Mesenchymal stem cell (in vitro differentiated cells and primary cell): Measurements from ENCODE around the gene CACNA1I.

Source experiments
- DNase-seq: peaks from one replicate; pipeline ENCODE4 v3.0.0-alpha.2; 2013
- H2AFZ ChIP-seq: one replicate; pipeline ENCODE4 v1.6.1; 2013; ENCODE audit warnings: low read depth, mild to moderate bottlenecking, control low read depth, inconsistent platforms, low read length, moderate library complexity
- H2AK5ac ChIP-seq: 2 replicates; pipeline ENCODE4 v1.6.1; 2013; ENCODE audit warnings: low read length, moderate library complexity, mild to moderate bottlenecking, inconsistent platforms; ENCODE audit not compliant: severe bottlenecking
- H2BK120ac ChIP-seq: one replicate; pipeline ENCODE4 v1.6.1; 2013; ENCODE audit warnings: low read depth, mild to moderate bottlenecking, inconsistent platforms, low read length, moderate library complexity
- H2BK12ac ChIP-seq, 2 experiments: one replicate each; pipeline ENCODE4 v1.6.1; 2013; ENCODE audit warnings: inconsistent platforms in 2 of 2, low read length in 2 of 2, mild to moderate bottlenecking in 2 of 2, moderate library complexity in 2 of 2, control low read depth in 1 of 2
- H2BK15ac ChIP-seq: one replicate; pipeline ENCODE4 v1.6.1; 2013; ENCODE audit warnings: mild to moderate bottlenecking, low read depth, inconsistent platforms; ENCODE audit not compliant: poor library complexity, severe bottlenecking
- H2BK5ac ChIP-seq: 2 replicates; pipeline ENCODE4 v1.6.1; 2013; ENCODE audit warnings: low read depth, mild to moderate bottlenecking, low read length, control low read depth, inconsistent platforms; ENCODE audit not compliant: poor library complexity, severe bottlenecking
- H3K14ac ChIP-seq, 2 experiments: one replicate each; pipeline ENCODE4 v1.6.1; 2013; ENCODE audit warnings: inconsistent platforms in 2 of 2, low read length in 2 of 2, control low read depth in 1 of 2, mild to moderate bottlenecking in 1 of 2, moderate library complexity in 1 of 2
- H3K18ac ChIP-seq, 2 experiments: one replicate each; pipeline ENCODE4 v1.6.1; 2013; ENCODE audit warnings: inconsistent platforms in 2 of 2, low read length in 2 of 2, control low read depth in 1 of 2, low read depth in 1 of 2, mild to moderate bottlenecking in 1 of 2
- H3K23ac ChIP-seq, 2 experiments: one replicate each; pipeline ENCODE4 v1.6.1; 2013; ENCODE audit warnings: inconsistent platforms in 2 of 2, low read length in 2 of 2, mild to moderate bottlenecking in 2 of 2, moderate library complexity in 2 of 2, control low read depth in 1 of 2
- H3K27ac ChIP-seq: 2 replicates; pipeline ENCODE4 v1.5.1; 2013; ENCODE audit warnings: mild to moderate bottlenecking, moderate library complexity, low read length, control low read depth, inconsistent platforms; ENCODE audit not compliant: poor library complexity, severe bottlenecking
- H3K27me3 ChIP-seq, 2 experiments: 2 replicates each; pipeline versions ENCODE4 v1.6.1 to v1.7.0; 2013; ENCODE audit warnings: low read length in 2 of 2, mild to moderate bottlenecking in 2 of 2, moderate library complexity in 2 of 2, control low read depth in 1 of 2, inconsistent platforms in 1 of 2; ENCODE audit not compliant: control insufficient read depth in 1 of 2, insufficient read depth in 1 of 2
- H3K36me3 ChIP-seq, 2 experiments: 2 replicates each; pipeline versions ENCODE4 v1.6.1 to v1.7.0; 2013; ENCODE audit warnings: low read length in 2 of 2, control low read depth in 1 of 2, inconsistent platforms in 1 of 2, low read depth in 1 of 2, mild to moderate bottlenecking in 1 of 2; ENCODE audit not compliant: insufficient read depth in 2 of 2, control insufficient read depth in 1 of 2
- H3K4ac ChIP-seq, 2 experiments: one replicate each; pipeline ENCODE4 v1.6.1; 2013; ENCODE audit warnings: inconsistent platforms in 2 of 2, low read length in 2 of 2, mild to moderate bottlenecking in 2 of 2, moderate library complexity in 2 of 2, control low read depth in 1 of 2, low read depth in 1 of 2
- H3K4me1 ChIP-seq: 2 replicates; pipeline ENCODE4 v1.6.1; 2013; ENCODE audit warnings: low read depth, low read length, control low read depth; ENCODE audit not compliant: control insufficient read depth, insufficient read depth
- H3K4me2 ChIP-seq: 2 replicates; pipeline ENCODE4 v1.6.1; 2013; ENCODE audit warnings: low read length, mild to moderate bottlenecking, inconsistent platforms; ENCODE audit not compliant: poor library complexity, severe bottlenecking
- H3K4me3 ChIP-seq, 2 experiments: 2 replicates each; pipeline versions ENCODE4 v1.5.1 to v1.7.0; 2013; ENCODE audit warnings: low read length in 2 of 2, mild to moderate bottlenecking in 2 of 2, control low read depth in 1 of 2, low read depth in 1 of 2; ENCODE audit not compliant: insufficient read depth in 1 of 2
- H3K79me1 ChIP-seq: replicated peaks from 2 replicates; pipeline ENCODE4 v1.6.1; 2013; ENCODE audit warnings: mild to moderate bottlenecking, control low read depth, low read length, inconsistent platforms; ENCODE audit not compliant: poor library complexity, severe bottlenecking
- H3K9ac ChIP-seq: 2 replicates; pipeline ENCODE4 v1.7.0; 2013; ENCODE audit warnings: mild to moderate bottlenecking, low read length, moderate library complexity
- H3K9me3 ChIP-seq: 2 replicates; pipeline ENCODE4 v1.7.0; 2013; ENCODE audit warnings: mild to moderate bottlenecking, low read length; ENCODE audit not compliant: control insufficient read depth
- H4K8ac ChIP-seq: one replicate; pipeline ENCODE4 v1.6.1; 2013; ENCODE audit warnings: inconsistent platforms, mild to moderate bottlenecking, low read length, moderate library complexity
- H4K91ac ChIP-seq: one replicate; pipeline ENCODE4 v1.6.1; 2013; ENCODE audit warnings: mild to moderate bottlenecking, low read length, inconsistent platforms
- WGBS: methylation state at CpG from one replicate; pipeline ENCODE4 v1.1.7; 2013; ENCODE audit warnings: mixed read lengths; 5-methylcytosine and 5-hydroxymethylcytosine counted together

Gene CACNA1I

DNA sequence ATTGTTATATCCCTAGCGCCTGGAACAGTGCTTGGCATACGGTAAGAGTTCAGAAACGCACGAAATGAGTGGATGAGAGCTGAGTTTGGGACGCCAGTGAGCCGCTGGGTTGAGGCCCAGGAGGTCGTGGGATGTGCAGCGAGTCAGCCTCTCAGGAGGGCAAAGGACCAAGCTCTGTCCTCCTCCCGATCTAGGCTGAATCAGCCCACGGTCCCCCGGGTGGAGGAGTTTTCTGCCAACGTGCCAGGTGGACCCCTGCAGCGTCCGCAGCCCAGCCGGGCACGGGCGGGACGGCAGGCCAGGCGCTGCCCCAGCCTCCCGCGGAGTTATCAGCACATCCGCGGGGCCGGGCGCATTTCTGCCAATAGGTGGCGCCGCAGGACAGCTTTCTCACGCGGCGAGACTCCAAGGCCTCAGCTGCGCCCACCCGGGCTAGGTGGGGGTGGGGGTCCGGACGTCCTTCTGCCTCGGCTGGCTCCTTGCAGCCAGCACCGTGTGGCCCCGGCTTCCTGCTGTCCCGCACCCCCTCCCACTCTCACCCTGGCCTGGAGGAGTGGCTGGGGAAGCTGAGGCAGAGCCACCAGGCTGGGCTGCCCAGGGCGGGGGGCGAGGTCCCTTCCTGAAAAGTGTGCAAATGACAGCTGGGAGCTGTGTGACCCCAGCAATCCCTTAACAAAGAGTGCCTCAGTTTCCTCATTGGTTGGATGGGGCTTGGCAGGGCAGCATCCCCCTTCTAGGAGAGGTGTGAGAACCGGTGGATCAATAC, 35.8 kb upstream of the CACNA1I start:
- Histone ChIP-seq H3K27ac (peak overlapping the region; percentile 12), H2BK120ac (no peak overlapping the region), H3K18ac (peak overlapping the region; percentile 77 to 79), H3K4me1 (peaks cover 15% of the 10 kb centered on the region), H2BK15ac (no peak overlapping the region), H2BK5ac (no peak overlapping the region), H3K9ac (peak overlapping the region; percentile 51), H3K36me3 (peaks cover 13 to 14% of the 10 kb centered on the region in 2 experiments), H2BK12ac (peak overlapping the region; percentile 34 to 59), H4K91ac (peak overlapping the region; percentile 91), H3K27me3 (peaks cover 13 to 18% of the 10 kb centered on the region in 2 experiments), H3K79me1 (peaks cover 8% of the 10 kb centered on the region), H4K8ac (peak overlapping the region; percentile 91), H3K9me3 (no peaks in the 10 kb centered on the region), H3K23ac (no peak overlapping the region), H2AFZ (peak overlapping the region; percentile 79), H3K4ac (peak overlapping the region in 1 of 2 experiments; percentile 20), H3K4me2 (peak overlapping the region; percentile 64), H3K4me3 (no peak overlapping the region), H2AK5ac (no peak overlapping the region), H3K14ac (no peak overlapping the region)
- DNase-seq, result peak; percentile 67
- 15% methylated on average over 37 of the region's 41 CpGs for WGBS

DNA sequence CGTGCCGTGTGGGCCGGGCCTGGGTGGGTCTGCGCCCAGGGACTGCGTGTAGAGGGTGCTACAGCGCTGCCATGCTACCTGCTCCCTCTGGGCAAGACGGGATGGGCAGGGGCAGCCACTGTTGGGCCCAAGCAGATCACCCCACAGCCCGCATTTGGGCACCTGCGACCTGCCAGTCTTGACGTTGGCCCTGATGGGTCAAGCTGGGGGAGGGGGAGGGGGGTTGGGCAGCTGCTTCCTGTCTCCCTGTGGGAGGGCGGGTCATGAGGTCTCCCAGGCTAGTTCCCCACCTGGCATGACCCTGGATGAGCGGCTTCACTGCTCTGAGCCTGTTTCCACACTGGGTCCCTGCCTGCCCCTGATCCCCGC, 35.2 kb upstream of the CACNA1I start:
- Histone ChIP-seq H3K18ac (peak overlapping the region in 1 of 2 experiments; percentile 75), H3K4me3 (no peak overlapping the region), H2AK5ac (no peak overlapping the region), H3K36me3 (peaks cover 8 to 9% of the 10 kb centered on the region in 2 experiments), H3K9me3 (no peaks in the 10 kb centered on the region), H3K9ac (peak overlapping the region; percentile 35), H3K27ac (no peak overlapping the region), H2BK12ac (no peak overlapping the region), H3K14ac (no peak overlapping the region), H3K27me3 (peaks cover 19 to 24% of the 10 kb centered on the region in 2 experiments), H2BK120ac (no peak overlapping the region), H3K4me1 (peaks cover 17% of the 10 kb centered on the region), H2BK15ac (no peak overlapping the region), H4K8ac (peak overlapping the region; percentile 86), H2AFZ (no peak overlapping the region), H3K23ac (no peak overlapping the region), H3K79me1 (peaks cover 5% of the 10 kb centered on the region), H3K4me2 (no peak overlapping the region), H3K4ac (no peak overlapping the region), H4K91ac (no peak overlapping the region), H2BK5ac (no peak overlapping the region)
- WGBS, result 62% methylated on average over 12 of the region's 13 CpGs
- no peak for DNase-seq

DNA sequence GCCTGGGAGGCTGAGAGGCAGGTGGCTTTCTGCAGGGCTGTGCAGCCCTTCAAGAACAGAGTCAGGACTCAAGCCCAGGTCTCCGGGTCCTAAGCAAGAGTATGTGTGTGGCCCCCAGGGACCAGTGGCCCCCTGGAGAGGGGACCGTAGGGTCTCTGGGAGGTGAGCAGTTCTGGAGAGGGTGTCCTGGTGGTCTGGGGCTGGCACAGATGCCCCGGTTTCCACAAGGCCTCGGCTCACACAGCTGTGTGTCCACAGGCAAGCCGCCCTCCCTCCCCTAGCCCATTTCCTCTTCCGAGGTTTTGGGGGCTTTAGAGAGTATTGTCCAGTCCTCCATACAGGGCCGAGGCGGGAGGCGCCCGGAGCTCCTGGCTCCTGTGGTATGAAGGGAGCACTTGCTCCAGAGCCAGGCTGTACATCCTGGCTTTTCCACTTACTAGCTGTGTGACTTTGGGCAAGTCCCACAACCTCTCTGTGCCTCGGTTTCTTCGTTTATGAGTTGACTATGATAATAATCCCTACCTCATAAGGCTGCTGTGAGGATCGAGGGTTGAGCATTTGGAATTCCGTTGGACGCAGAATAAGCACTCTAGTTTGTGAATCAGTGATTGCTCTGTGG, 34.6 kb upstream of the CACNA1I start:
- no peak overlapping the region for H4K91ac ChIP-seq
- no peak overlapping the region for H3K18ac ChIP-seq
- no peak overlapping the region for H3K9ac ChIP-seq
- H3K9me3 ChIP-seq, result no peaks in the 10 kb centered on the region
- H3K79me1 ChIP-seq, result peaks cover 5% of the 10 kb centered on the region
- peaks cover 25 to 30% of the 10 kb centered on the region in 2 experiments for H3K27me3 ChIP-seq
- H3K4me3 ChIP-seq, result no peak overlapping the region
- H4K8ac ChIP-seq, result no peak overlapping the region
- peaks cover 4 to 5% of the 10 kb centered on the region in 2 experiments for H3K36me3 ChIP-seq
- WGBS, result 94% methylated on average over 13 of the region's 15 CpGs
- H2AFZ ChIP-seq, result no peak overlapping the region
- no peak for DNase-seq
- H3K4ac ChIP-seq, result no peak overlapping the region
- H3K14ac ChIP-seq, result no peak overlapping the region
- no peak overlapping the region for H3K27ac ChIP-seq
- H3K23ac ChIP-seq, result no peak overlapping the region
- H2AK5ac ChIP-seq, result no peak overlapping the region
- no peak overlapping the region for H2BK120ac ChIP-seq
- no peak overlapping the region for H2BK15ac ChIP-seq
- no peak overlapping the region for H2BK5ac ChIP-seq
- no peak overlapping the region for H3K4me2 ChIP-seq
- H2BK12ac ChIP-seq, result no peak overlapping the region
- peaks cover 15% of the 10 kb centered on the region for H3K4me1 ChIP-seq

DNA sequence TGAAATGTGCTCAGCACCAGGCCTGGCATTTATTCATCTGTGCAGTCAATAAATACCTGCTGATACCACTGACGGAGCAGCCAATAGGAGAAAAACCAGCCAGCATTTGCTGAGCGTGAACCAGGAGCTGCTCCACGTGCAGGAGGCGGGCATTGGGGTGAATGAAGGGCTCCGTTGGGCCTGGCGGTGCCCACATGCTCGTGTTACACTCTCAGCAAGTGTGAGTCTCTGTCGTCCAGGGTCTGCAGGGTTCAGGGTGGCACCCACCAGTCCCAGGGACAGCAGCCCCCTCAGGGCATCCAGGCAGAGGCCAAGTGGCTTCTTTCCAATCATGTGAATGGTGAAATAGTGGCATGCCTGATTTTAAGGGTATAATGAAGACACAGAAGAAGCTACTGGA, 33.8 kb upstream of the CACNA1I start:
- H3K27ac ChIP-seq, result no peak overlapping the region
- H2BK15ac ChIP-seq, result no peak overlapping the region
- no peak overlapping the region for H3K9ac ChIP-seq
- no peak overlapping the region for H4K91ac ChIP-seq
- H3K9me3 ChIP-seq, result no peaks in the 10 kb centered on the region
- H2AFZ ChIP-seq, result no peak overlapping the region
- H3K4me3 ChIP-seq, result peak overlapping the region in 1 of 2 experiments; percentile 4
- no peak overlapping the region for H4K8ac ChIP-seq
- no peak overlapping the region for H2BK120ac ChIP-seq
- no peak overlapping the region for H3K18ac ChIP-seq
- H3K4me2 ChIP-seq, result no peak overlapping the region
- peaks cover 28 to 34% of the 10 kb centered on the region in 2 experiments for H3K27me3 ChIP-seq
- H2BK5ac ChIP-seq, result no peak overlapping the region
- 78% methylated on average over 8 of the region's 8 CpGs for WGBS
- no peak overlapping the region for H3K4ac ChIP-seq
- H2BK12ac ChIP-seq, result no peak overlapping the region
- no peaks in the 10 kb centered on the region for H3K79me1 ChIP-seq
- H3K4me1 ChIP-seq, result peaks cover 11% of the 10 kb centered on the region
- H3K23ac ChIP-seq, result no peak overlapping the region
- no peak for DNase-seq
- H2AK5ac ChIP-seq, result no peak overlapping the region
- H3K36me3 ChIP-seq, result no peaks in the 10 kb centered on the region
- no peak overlapping the region for H3K14ac ChIP-seq
